ENCODE measurements around the gene EFNB1. TPM values are rescaled to one million over a fixed set of nuclear protein-coding genes. Genes with fewer than 3 reads are reported as not detected.
"Not testable (repeated sequence)": the region's sequence is repeated elsewhere in the genome, so short reads cannot be mapped to it uniquely, and the experiment has no call there.

The EFNB1 gene
- total RNA-seq, 1 experiment from 2014 or later, result 78.1 TPM

DNA sequence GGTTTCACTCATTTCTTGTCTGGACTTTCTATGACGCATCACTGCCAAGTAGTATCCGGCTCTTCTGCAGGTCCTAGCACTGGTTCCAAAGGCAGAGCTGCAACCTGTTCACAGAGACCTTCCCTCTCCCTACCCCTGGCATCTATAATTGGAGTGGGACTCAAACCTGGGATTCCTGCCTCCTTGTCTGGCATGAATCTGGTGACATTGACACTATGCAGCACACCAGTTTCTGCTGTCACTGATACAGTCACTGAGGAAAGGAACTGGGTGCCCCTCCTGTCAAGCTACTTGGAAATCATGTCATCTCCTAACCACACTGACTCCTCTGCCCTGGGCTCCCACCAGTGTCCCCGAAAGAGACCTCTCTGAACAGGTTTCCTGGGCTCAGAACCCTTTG, 33.1 kb upstream of the EFNB1 start:
- H3K27me3 ChIP-seq (replicated peaks; ENCODE audit: insufficient read depth, low read depth, low read length, poor library complexity), result no peaks in the 10 kb centered on the region
- no peaks in the 10 kb centered on the region for H3K9me3 ChIP-seq (ENCODE audit: low read depth, low read length, poor library complexity, severe bottlenecking)
- ChIA-PET POLR2A (ENCODE audit: low non-redundant PET) (no interaction called here), CTCF (no interaction called here)
- H3K4me1 ChIP-seq (ENCODE audit: insufficient read depth, low read length, poor library complexity, severe bottlenecking), result no peaks in the 10 kb centered on the region
- intact Hi-C loops (cut with micrococcal nuclease; ENCODE audit: unreplicated experiment), result no loop called here
- H3K27ac ChIP-seq (ENCODE audit: low read depth, low read length, poor library complexity, severe bottlenecking), result no peak overlapping the region
- BruUV-seq (replicated peaks), result no TSS peak
- no peak for DNase-seq (ENCODE audit: low spot score)
- TF ChIP-seq, protein P1, sequence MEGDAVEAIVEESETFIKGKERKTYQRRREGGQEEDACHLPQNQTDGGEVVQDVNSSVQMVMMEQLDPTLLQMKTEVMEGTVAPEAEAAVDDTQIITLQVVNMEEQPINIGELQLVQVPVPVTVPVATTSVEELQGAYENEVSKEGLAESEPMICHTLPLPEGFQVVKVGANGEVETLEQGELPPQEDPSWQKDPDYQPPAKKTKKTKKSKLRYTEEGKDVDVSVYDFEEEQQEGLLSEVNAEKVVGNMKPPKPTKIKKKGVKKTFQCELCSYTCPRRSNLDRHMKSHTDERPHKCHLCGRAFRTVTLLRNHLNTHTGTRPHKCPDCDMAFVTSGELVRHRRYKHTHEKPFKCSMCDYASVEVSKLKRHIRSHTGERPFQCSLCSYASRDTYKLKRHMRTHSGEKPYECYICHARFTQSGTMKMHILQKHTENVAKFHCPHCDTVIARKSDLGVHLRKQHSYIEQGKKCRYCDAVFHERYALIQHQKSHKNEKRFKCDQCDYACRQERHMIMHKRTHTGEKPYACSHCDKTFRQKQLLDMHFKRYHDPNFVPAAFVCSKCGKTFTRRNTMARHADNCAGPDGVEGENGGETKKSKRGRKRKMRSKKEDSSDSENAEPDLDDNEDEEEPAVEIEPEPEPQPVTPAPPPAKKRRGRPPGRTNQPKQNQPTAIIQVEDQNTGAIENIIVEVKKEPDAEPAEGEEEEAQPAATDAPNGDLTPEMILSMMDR (conservative IDR thresholded peaks at IDR 0.05; ENCODE audit: low read depth, low read length), result no peak
- no peak for TF ChIP-seq EZH2 (IDR thresholded peaks at IDR 0.05; ENCODE audit: borderline replicate concordance, low read depth, low read length, poor library complexity, severe bottlenecking)
- H3K4me3 ChIP-seq (ENCODE audit: low read depth, low read length, poor library complexity, severe bottlenecking), result no peak overlapping the region
- H3K36me3 ChIP-seq (ENCODE audit: insufficient read depth, low read length, poor library complexity, severe bottlenecking), result no peaks in the 10 kb centered on the region

DNA sequence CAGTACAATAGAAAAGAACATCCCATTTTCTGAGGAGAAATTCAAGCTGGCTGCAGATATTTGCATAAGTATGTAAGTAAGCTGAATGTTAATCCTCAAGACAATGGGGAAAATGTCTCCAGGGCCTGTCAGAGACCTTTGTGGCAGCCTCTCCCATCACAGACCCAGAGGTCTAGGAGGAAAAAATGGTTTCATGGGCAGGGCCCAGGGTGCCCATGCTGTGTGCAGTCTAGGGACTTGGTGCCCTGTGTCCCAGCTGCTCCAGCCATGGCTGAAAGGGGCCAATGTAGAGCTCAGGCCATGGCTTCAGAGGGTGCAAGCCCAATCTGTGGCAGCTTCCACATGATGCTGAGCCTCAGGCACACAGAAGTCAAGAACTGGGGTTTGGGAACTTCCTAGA, 30.4 kb upstream of the EFNB1 start:
- H3K27ac ChIP-seq (ENCODE audit: low read depth, low read length, poor library complexity, severe bottlenecking); intact Hi-C loops (cut with micrococcal nuclease; ENCODE audit: unreplicated experiment); H3K36me3 ChIP-seq (ENCODE audit: insufficient read depth, low read length, poor library complexity, severe bottlenecking); H3K27me3 ChIP-seq (replicated peaks; ENCODE audit: insufficient read depth, low read depth, low read length, poor library complexity); H3K4me1 ChIP-seq (ENCODE audit: insufficient read depth, low read length, poor library complexity, severe bottlenecking); POLR2A ChIA-PET (ENCODE audit: low non-redundant PET); BruUV-seq (replicated peaks); H3K4me3 ChIP-seq (ENCODE audit: low read depth, low read length, poor library complexity, severe bottlenecking); DNase-seq (ENCODE audit: low spot score); H3K9me3 ChIP-seq (ENCODE audit: low read depth, low read length, poor library complexity, severe bottlenecking); CTCF ChIA-PET: not testable (repeated sequence)

DNA sequence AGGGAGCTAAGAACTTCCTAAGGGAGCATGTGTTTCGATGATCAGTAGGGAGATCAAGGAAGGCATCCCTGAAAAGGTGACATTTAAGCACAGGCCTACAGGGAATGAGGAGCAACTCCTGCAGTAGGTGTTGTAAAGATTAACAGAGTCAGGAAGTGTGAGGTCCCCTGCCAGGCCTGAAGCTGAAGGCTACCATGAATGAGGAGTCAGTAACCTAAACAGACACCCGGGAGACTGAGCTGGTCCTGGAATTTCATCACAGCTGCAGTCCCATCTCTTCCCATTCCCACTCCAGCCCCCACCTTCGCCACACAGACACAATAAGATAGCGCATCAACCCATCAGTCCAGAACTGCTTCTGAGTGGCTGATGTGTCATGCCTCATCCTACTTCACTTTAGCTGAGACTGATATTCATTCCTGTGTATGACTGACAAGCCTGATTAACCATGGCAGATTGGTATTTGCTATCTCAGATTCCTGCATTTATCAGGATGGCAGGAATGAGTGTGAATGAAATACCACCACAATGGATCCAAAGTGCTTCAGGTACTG, 27.0 kb upstream of the EFNB1 start:
- H3K27me3 ChIP-seq (replicated peaks; ENCODE audit: insufficient read depth, low read depth, low read length, poor library complexity), result no peaks in the 10 kb centered on the region
- H3K4me3 ChIP-seq (ENCODE audit: low read depth, low read length, poor library complexity, severe bottlenecking), result no peak overlapping the region
- intact Hi-C loops (cut with micrococcal nuclease; ENCODE audit: unreplicated experiment), result loop anchor here (10.0 kb wide), 1 partner anchor 267 kb away; no protein-coding TSS in a partner anchor
- TF ChIP-seq, protein P1 (conservative IDR thresholded peaks at IDR 0.05; ENCODE audit: low read depth, low read length), result no peak
- TF ChIP-seq EZH2 (IDR thresholded peaks at IDR 0.05; ENCODE audit: borderline replicate concordance, low read depth, low read length, poor library complexity, severe bottlenecking), result no peak
- no TSS peak for BruUV-seq (replicated peaks)
- no peak overlapping the region for H3K27ac ChIP-seq (ENCODE audit: low read depth, low read length, poor library complexity, severe bottlenecking)
- H3K36me3 ChIP-seq (ENCODE audit: insufficient read depth, low read length, poor library complexity, severe bottlenecking), result no peaks in the 10 kb centered on the region
- no peaks in the 10 kb centered on the region for H3K4me1 ChIP-seq (ENCODE audit: insufficient read depth, low read length, poor library complexity, severe bottlenecking)
- ChIA-PET POLR2A (ENCODE audit: low non-redundant PET) (no interaction called here), CTCF (no interaction called here)
- no peaks in the 10 kb centered on the region for H3K9me3 ChIP-seq (ENCODE audit: low read depth, low read length, poor library complexity, severe bottlenecking)
- no peak for DNase-seq (ENCODE audit: low spot score)

DNA sequence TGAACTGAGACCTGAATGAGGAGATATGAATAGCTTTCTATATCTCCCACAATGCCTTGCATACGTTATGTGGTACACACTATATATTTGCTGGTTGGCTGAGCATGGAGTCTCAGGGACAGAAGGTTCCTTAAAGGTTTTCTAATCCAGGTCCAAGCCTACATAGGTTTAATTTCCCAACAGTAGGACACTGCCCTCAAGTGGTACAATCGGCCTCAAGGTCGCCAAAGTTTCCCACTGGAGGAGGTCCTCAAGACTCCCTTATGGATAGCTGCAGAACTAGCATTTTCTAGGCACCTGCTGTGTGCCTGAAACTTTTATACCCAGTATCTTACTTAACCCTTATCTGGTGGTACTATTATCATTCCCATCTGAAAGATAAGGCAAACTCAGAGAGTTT, 21.0 kb upstream of the EFNB1 start:
- Histone ChIP-seq H3K4me1 (ENCODE audit: insufficient read depth, low read length, poor library complexity, severe bottlenecking) (no peaks in the 10 kb centered on the region), H3K9me3 (ENCODE audit: low read depth, low read length, poor library complexity, severe bottlenecking) (no peaks in the 10 kb centered on the region), H3K4me3 (ENCODE audit: low read depth, low read length, poor library complexity, severe bottlenecking) (no peak overlapping the region), H3K36me3 (ENCODE audit: insufficient read depth, low read length, poor library complexity, severe bottlenecking) (no peaks in the 10 kb centered on the region), H3K27me3 (replicated peaks; ENCODE audit: insufficient read depth, low read depth, low read length, poor library complexity) (no peaks in the 10 kb centered on the region), H3K27ac (ENCODE audit: low read depth, low read length, poor library complexity, severe bottlenecking) (no peak overlapping the region)
- ChIA-PET POLR2A (ENCODE audit: low non-redundant PET) (no interaction called here), CTCF (interaction anchor here (1.6 kb wide), 1 partner anchor 75 kb away, joined by 4 read pairs; no protein-coding TSS in a partner anchor)
- TF ChIP-seq, protein P1 (conservative IDR thresholded peaks at IDR 0.05; ENCODE audit: low read depth, low read length), result peak; percentile 41
- no peak for TF ChIP-seq EZH2 (IDR thresholded peaks at IDR 0.05; ENCODE audit: borderline replicate concordance, low read depth, low read length, poor library complexity, severe bottlenecking)
- peak; percentile 36 for DNase-seq (ENCODE audit: low spot score)
- BruUV-seq (replicated peaks), result no TSS peak
- intact Hi-C loops (cut with micrococcal nuclease; ENCODE audit: unreplicated experiment), result loop anchor here (10.0 kb wide), 1 partner anchor 273 kb away; no protein-coding TSS in a partner anchor

Measured in A673 (cell line).